GM23338 (cell line): ENCODE results near the gene TRIML1. TPM values are rescaled to one million over a fixed set of nuclear protein-coding genes. Genes with fewer than 3 reads are reported as not detected.

Experiments
- ATAC-seq: fragments of 200-7000 bp; cut with Tn5 transposase; 3 replicates; pipeline ENCODE4 v1.9.1; 2020
- DNase-seq: peaks from one replicate; pipeline ENCODE4 v3.0.0-alpha.2; 2015; ENCODE audit warnings: low spot score
- H2AFZ ChIP-seq: fragments of 200-600 bp; sonication (generic); 2 replicates; pipeline ENCODE4 v1.8.0; 2016; ENCODE audit warnings: antibody characterized with exemption, mild to moderate bottlenecking, moderate library complexity
- H3F3A ChIP-seq: fragments of 200-600 bp; sonication (generic); replicated peaks from 2 replicates; pipeline ENCODE4 v1.8.0; 2017; ENCODE audit warnings: antibody characterized with exemption, mixed run types, low read depth
- H3K27ac ChIP-seq: fragments of 200-600 bp; sonication (generic); 2 replicates; pipeline ENCODE4 v1.6.1; 2016; ENCODE audit warnings: low read depth
- H3K27me3 ChIP-seq: fragments of 200-600 bp; sonication (generic); 2 replicates; pipeline ENCODE4 v1.8.0; 2016; ENCODE audit warnings: mild to moderate bottlenecking, mixed run types, moderate library complexity; ENCODE audit not compliant: insufficient read depth
- H3K36me3 ChIP-seq: fragments of 200-600 bp; sonication (generic); 2 replicates; pipeline ENCODE4 v1.8.0; 2016; ENCODE audit warnings: mild to moderate bottlenecking; ENCODE audit not compliant: insufficient read depth
- H3K4me1 ChIP-seq: fragments of 200-600 bp; sonication (generic); 2 replicates; pipeline ENCODE4 v1.8.0; 2016; ENCODE audit warnings: mild to moderate bottlenecking, moderate library complexity; ENCODE audit not compliant: insufficient read depth
- H3K4me2 ChIP-seq: fragments of 200-600 bp; sonication (generic); 2 replicates; pipeline ENCODE4 v1.7.1; 2017; ENCODE audit warnings: mixed run types
- H3K4me3 ChIP-seq: fragments of 200-600 bp; sonication (generic); 2 replicates; pipeline ENCODE4 v1.6.1; 2016; ENCODE audit warnings: mixed run types
- H3K79me2 ChIP-seq: fragments of 200-600 bp; sonication (generic); replicated peaks from 2 replicates; pipeline ENCODE4 v1.8.0; 2017; ENCODE audit warnings: mild to moderate bottlenecking; ENCODE audit not compliant: insufficient read depth
- H3K9me2 ChIP-seq: fragments of 200-600 bp; sonication (generic); 2 replicates; pipeline ENCODE4 v1.8.0; 2017; ENCODE audit not compliant: insufficient read depth
- H4K20me1 ChIP-seq: fragments of 200-600 bp; sonication (generic); replicated peaks from 2 replicates; pipeline ENCODE4 v1.8.0; 2017; ENCODE audit warnings: mild to moderate bottlenecking; ENCODE audit not compliant: insufficient read depth
- H3K27ac Mint-ChIP-seq: 2 replicates; pipeline ENCODE4 v1.8.0; 2020; ENCODE audit warnings: inconsistent platforms, mild to moderate bottlenecking, moderate library complexity, mixed read lengths
- H3K27me3 Mint-ChIP-seq: 3 replicates; pipeline ENCODE4 v1.8.0; 2022; ENCODE audit warnings: low read depth, mild to moderate bottlenecking, moderate library complexity, mixed read lengths, inconsistent platforms; ENCODE audit not compliant: insufficient read depth, poor library complexity
- H3K36me3 Mint-ChIP-seq: 3 replicates; pipeline ENCODE4 v1.8.0; 2021; ENCODE audit warnings: low read depth, mild to moderate bottlenecking, inconsistent platforms, moderate library complexity, mixed read lengths
- H3K4me1 Mint-ChIP-seq: 3 replicates; pipeline ENCODE4 v1.8.0; 2020; ENCODE audit warnings: mild to moderate bottlenecking, inconsistent platforms, mixed read lengths
- H3K4me3 Mint-ChIP-seq: 3 replicates; pipeline ENCODE4 v1.8.0; 2021; ENCODE audit warnings: moderate library complexity, mild to moderate bottlenecking, inconsistent platforms, mixed read lengths
- H3K9me3 Mint-ChIP-seq: 3 replicates; pipeline ENCODE4 v1.8.0; 2020; ENCODE audit warnings: moderate library complexity, mild to moderate bottlenecking, inconsistent platforms, mixed read lengths
- CREB1 ChIP-seq: fragments of 250-450 bp; sonication (Bioruptor Pico); IDR thresholded peaks from 2 replicates; pipeline ENCODE4 v1.5.0; 2020; ENCODE audit warnings: low read depth, mild to moderate bottlenecking, moderate library complexity
- CTCF ChIP-seq, 2 experiments: fragments of 200-600 bp in 1 of 2; sonication (generic) in 1 of 2; conservative IDR thresholded peaks; 2 replicates each; pipeline versions ENCODE4 v1.5.1 to v1.6.1; 2016 to 2017; ENCODE audit warnings: antibody characterized with exemption in 2 of 2, low read depth in 2 of 2, mild to moderate bottlenecking in 2 of 2, moderate library complexity in 1 of 2
- EZH2 ChIP-seq: fragments of 200-600 bp; sonication (generic); IDR thresholded peaks from one replicate; pipeline ENCODE4 v1.8.0; 2017; ENCODE audit warnings: antibody characterized with exemption, mild to moderate bottlenecking, low read depth; ENCODE audit not compliant: unreplicated experiment
- EZH2phosphoT487 ChIP-seq: fragments of 200-600 bp; sonication (generic); IDR thresholded peaks from one replicate; pipeline ENCODE4 v1.8.1; 2018; ENCODE audit warnings: antibody characterized with exemption; ENCODE audit not compliant: unreplicated experiment
- JUNB ChIP-seq: IDR thresholded peaks from one replicate; pipeline ENCODE4 v1.6.1; 2016; ENCODE audit warnings: antibody characterized with exemption; ENCODE audit not compliant: unreplicated experiment
- NANOG ChIP-seq: IDR thresholded peaks from 2 replicates; pipeline ENCODE4 v1.6.1; 2016; ENCODE audit warnings: antibody characterized with exemption, borderline replicate concordance
- POLR2AphosphoS5 ChIP-seq: IDR thresholded peaks from 2 replicates; pipeline ENCODE4 v1.6.1; 2016; ENCODE audit warnings: antibody characterized with exemption, low read depth
- REST ChIP-seq: IDR thresholded peaks from one replicate; pipeline ENCODE4 v1.6.1; 2018; ENCODE audit warnings: antibody characterized with exemption; ENCODE audit not compliant: unreplicated experiment
- STAT1 ChIP-seq: IDR thresholded peaks from one replicate; pipeline ENCODE4 v1.6.1; 2016; ENCODE audit warnings: antibody characterized with exemption; ENCODE audit not compliant: unreplicated experiment
- ZNF114 ChIP-seq: fragments of 250-450 bp; sonication (Bioruptor Pico); IDR thresholded peaks from 2 replicates; pipeline ENCODE4 v1.5.0; 2020; ENCODE audit warnings: mild to moderate bottlenecking, moderate library complexity
- ZNF331 ChIP-seq: fragments of 250-450 bp; sonication (Bioruptor Pico); IDR thresholded peaks from 2 replicates; pipeline ENCODE4 v1.5.0; 2020; ENCODE audit warnings: low read depth, mild to moderate bottlenecking, moderate library complexity
- polyA plus RNA-seq: library from polyadenylated mRNA; unstranded; fragments of >200 nt; fragmentation: Nextera tagmentation; extraction: Ambion mirVana; gene quantifications from 2 replicates; pipeline ENCODE4 v1.2.1, GENCODE V29; 2016
- total RNA-seq: library from RNA; depleted of rRNA; stranded (reverse); fragments of >200 nt; shearing (Covaris generic); gene quantifications from 2 replicates; pipeline ENCODE4 v1.2.3, GENCODE V29; 2014

Gene TRIML1
- total and polyA plus RNA-seq, 2 experiments from 2014 or later, result not detected

- no peak for TF ChIP-seq CTCF (conservative IDR thresholded peaks at IDR 0.05; ENCODE audit: low read depth in 2 of 2)
- TF ChIP-seq ZNF114 (CRISPR knock-in tag), result no peak
- TF ChIP-seq JUNB, result no peak
- TF ChIP-seq EZH2, result no peak
- no peak for TF ChIP-seq STAT1
- TF ChIP-seq NANOG, result no peak
- no peak for TF ChIP-seq POLR2AphosphoS5
These were observed 29.2 kb upstream of the TRIML1 start (continued) for GRCh38 chr4:188110036-188110435.

DNA sequence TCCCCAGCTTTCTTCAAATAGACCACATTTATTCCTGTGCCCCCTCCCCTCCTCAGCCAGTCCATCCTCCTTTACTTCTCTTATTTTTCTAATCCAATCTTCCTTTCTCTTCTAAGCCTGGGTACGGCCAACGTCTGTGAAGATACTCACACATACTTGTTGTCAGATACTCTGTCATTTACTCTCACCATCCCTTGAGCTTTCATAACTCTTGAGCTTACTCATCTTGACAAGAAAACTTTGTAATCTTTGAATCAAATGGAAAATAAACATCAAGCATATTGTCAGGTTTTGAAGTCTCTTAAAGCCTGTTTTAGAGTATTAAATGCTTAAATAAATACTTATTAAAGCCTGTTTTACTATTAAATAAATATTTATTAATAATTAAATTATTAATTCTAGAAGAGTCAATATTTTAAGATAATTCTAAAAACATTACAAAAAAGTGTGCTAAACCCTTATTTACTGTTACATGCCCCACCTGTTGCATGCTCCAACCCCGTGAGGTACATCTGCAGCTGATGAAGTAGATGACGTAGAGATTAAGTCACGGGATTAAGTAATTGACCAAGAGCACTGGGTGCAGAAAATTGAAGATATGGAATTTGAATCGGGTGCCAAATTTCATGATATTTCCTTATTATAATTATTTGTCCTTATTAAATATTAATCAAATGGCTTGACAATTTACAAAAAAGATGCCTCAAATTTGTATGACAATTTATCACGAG is 28.3 kb upstream of the TRIML1 start:
- TF ChIP-seq EZH2 (no peak), CTCF (conservative IDR thresholded peaks at IDR 0.05; ENCODE audit: low read depth in 2 of 2) (no peak), CREB1 (no peak)
- Mint-ChIP-seq H3K4me3 (no peak overlapping the region), H3K27ac (peak overlapping the region; percentile 97), H3K4me1 (peaks cover 45% of the 10 kb centered on the region), H3K9me3 (peaks cover 3% of the 10 kb centered on the region; the same call in 2 of the 3 replicates), H3K27me3 (peaks cover 4% of the 10 kb centered on the region), H3K36me3 (peaks cover 20% of the 10 kb centered on the region)
- H3K79me2 ChIP-seq, result peaks cover 8% of the 10 kb centered on the region
- H3K4me3 ChIP-seq, result no peak overlapping the region
- DNase-seq (no peak), ATAC-seq (no peak)
- H3K27ac ChIP-seq, result peak overlapping the region; percentile 99
- no peak overlapping the region for H2AFZ ChIP-seq
- no peaks in the 10 kb centered on the region for H3K36me3 ChIP-seq
- H3K4me1 ChIP-seq, result peaks cover 21% of the 10 kb centered on the region
- no peaks in the 10 kb centered on the region; the same call in 1 of the 2 replicates for H3F3A ChIP-seq
- H3K9me2 ChIP-seq, result no peaks in the 10 kb centered on the region
- no peaks in the 10 kb centered on the region for H4K20me1 ChIP-seq
- H3K27me3 ChIP-seq, result no peaks in the 10 kb centered on the region
- no peak overlapping the region for H3K4me2 ChIP-seq

DNA sequence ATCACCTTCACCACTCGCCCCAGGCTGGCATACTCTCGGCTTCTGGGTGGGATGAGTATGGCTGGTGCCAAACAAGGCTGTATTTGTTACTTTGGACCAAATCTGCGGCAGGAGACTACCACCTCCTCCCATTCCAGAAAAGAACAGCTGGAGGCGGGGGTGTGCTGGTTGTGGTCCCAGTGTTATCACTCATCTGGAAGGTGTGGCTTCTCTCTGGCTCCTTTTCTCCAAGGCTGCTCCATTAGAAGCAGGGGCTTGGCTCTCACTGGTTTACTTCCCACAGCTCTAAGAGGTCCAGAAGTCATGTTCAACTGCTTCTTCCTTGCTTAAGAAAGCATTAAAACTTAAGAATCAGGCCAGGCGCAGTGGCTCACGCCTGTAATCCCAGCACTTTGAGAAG is 27.3 kb upstream of the TRIML1 start:
- Histone ChIP-seq H4K20me1 (no peaks in the 10 kb centered on the region), H3K4me1 (peaks cover 21% of the 10 kb centered on the region), H3K4me3 (no peak overlapping the region), H3K27me3 (no peaks in the 10 kb centered on the region), H3K4me2 (no peak overlapping the region), H2AFZ (no peak overlapping the region), H3F3A (no peaks in the 10 kb centered on the region; the same call in 1 of the 2 replicates), H3K27ac (no peak overlapping the region), H3K36me3 (no peaks in the 10 kb centered on the region), H3K9me2 (no peaks in the 10 kb centered on the region), H3K79me2 (no peaks in the 10 kb centered on the region; the same call in 1 of the 2 replicates)
- Mint-ChIP-seq H3K36me3 (peaks cover 11% of the 10 kb centered on the region; the same call in 2 of the 3 replicates), H3K27ac (no peak overlapping the region), H3K4me1 (peaks cover 45% of the 10 kb centered on the region), H3K9me3 (no peaks in the 10 kb centered on the region), H3K4me3 (no peak overlapping the region), H3K27me3 (peaks cover 4% of the 10 kb centered on the region)
- ATAC-seq, result no peak
- DNase-seq, result no peak
- TF ChIP-seq ZNF114 (CRISPR knock-in tag) (no peak), CTCF (conservative IDR thresholded peaks at IDR 0.05; ENCODE audit: low read depth in 2 of 2) (no peak), EZH2phosphoT487 (no peak), ZNF331 (CRISPR knock-in tag) (no peak), REST (no peak)
